OCI-LY1 (cell line): ENCODE measurements around the gene RMI2.

Experiments used
- H2AFZ ChIP-seq: fragments of 200-600 bp; sonication (generic), shearing (Covaris generic); 2 replicates; pipeline ENCODE4 v1.6.0; 2014; ENCODE audit warnings: antibody characterized with exemption, mild to moderate bottlenecking, low read length
- H3F3A ChIP-seq: fragments of 200-600 bp; sonication (generic), shearing (Covaris generic); 2 replicates; pipeline ENCODE4 v1.6.0; 2014; ENCODE audit warnings: mild to moderate bottlenecking, antibody characterized with exemption, low read length, moderate library complexity; ENCODE audit not compliant: insufficient read depth
- H3K27ac ChIP-seq: fragments of 200-600 bp; sonication (generic); 2 replicates; pipeline ENCODE4 v1.5.1; 2014; ENCODE audit warnings: low read length, mixed run types, mild to moderate bottlenecking, low read depth; ENCODE audit not compliant: poor library complexity, severe bottlenecking
- H3K27me3 ChIP-seq: fragments of 200-600 bp; sonication (generic); 2 replicates; pipeline ENCODE4 v1.6.0; 2014; ENCODE audit warnings: antibody characterized with exemption, mild to moderate bottlenecking, low read length, moderate library complexity; ENCODE audit not compliant: insufficient read depth
- H3K36me3 ChIP-seq: fragments of 200-600 bp; sonication (generic); 2 replicates; pipeline ENCODE4 v1.6.1; 2014; ENCODE audit warnings: mild to moderate bottlenecking, antibody characterized with exemption, low read length, moderate library complexity, mixed read lengths; ENCODE audit not compliant: insufficient read depth
- H3K4me1 ChIP-seq: fragments of 200-600 bp; sonication (generic); 2 replicates; pipeline ENCODE4 v1.5.1; 2014; ENCODE audit warnings: mild to moderate bottlenecking, low read length, moderate library complexity; ENCODE audit not compliant: insufficient read depth, severe bottlenecking
- H3K4me2 ChIP-seq: fragments of 200-600 bp; sonication (generic), shearing (Covaris generic); 2 replicates; pipeline ENCODE4 v1.6.1; 2014; ENCODE audit warnings: low read length
- H3K4me3 ChIP-seq: fragments of 200-600 bp; sonication (generic); 2 replicates; pipeline ENCODE4 v1.5.1; 2014; ENCODE audit warnings: low read length, low read depth, mild to moderate bottlenecking, mixed read lengths; ENCODE audit not compliant: poor library complexity, severe bottlenecking
- H3K79me2 ChIP-seq: fragments of 200-600 bp; shearing (Covaris generic); 2 replicates; pipeline ENCODE4 v1.6.1; 2016; ENCODE audit warnings: mixed run types, low read length, mixed read lengths; ENCODE audit not compliant: insufficient read depth
- H3K9ac ChIP-seq: fragments of 200-600 bp; sonication (generic), shearing (Covaris generic); 2 replicates; pipeline ENCODE4 v1.6.1; 2014; ENCODE audit warnings: mild to moderate bottlenecking, low read length, mixed read lengths
- H3K9me2 ChIP-seq: fragments of 200-600 bp; sonication (generic), shearing (Covaris generic); 2 replicates; pipeline ENCODE4 v1.6.1; 2014; ENCODE audit warnings: low read depth, mild to moderate bottlenecking, low read length, mixed read lengths
- H3K9me3 ChIP-seq: fragments of 200-600 bp; shearing (Covaris generic); 2 replicates; pipeline ENCODE4 v1.6.1; 2014; ENCODE audit warnings: low read length, mixed read lengths
- H4K20me1 ChIP-seq: fragments of 200-600 bp; sonication (generic), shearing (Covaris generic); 2 replicates; pipeline ENCODE4 v1.6.0; 2016; ENCODE audit warnings: mild to moderate bottlenecking, low read length; ENCODE audit not compliant: insufficient read depth
- EZH2 ChIP-seq: fragments of 200-600 bp; sonication (generic), shearing (Covaris generic); IDR thresholded peaks from 2 replicates; pipeline ENCODE4 v1.8.0; 2017; ENCODE audit warnings: borderline replicate concordance, mixed run types, mild to moderate bottlenecking, antibody characterized with exemption, low read length, moderate library complexity, mixed read lengths
- TF ChIP-seq, protein P1 (sequence below): fragments of 200-600 bp; sonication (generic), shearing (Covaris generic); IDR thresholded peaks from 2 replicates; pipeline ENCODE4 v1.5.1; 2017; ENCODE audit warnings: mild to moderate bottlenecking, antibody characterized with exemption, low read length, moderate library complexity, mixed read lengths

RMI2 gene

GRCh38 chr16:11356573-11357331 is 11.5 kb downstream of the RMI2 start:
- no peaks in the 10 kb centered on the region for H3K9me2 ChIP-seq
- H3K27me3 ChIP-seq = no peaks in the 10 kb centered on the region; the same call in 1 of the 2 replicates
- H3F3A ChIP-seq = peaks cover 14% of the 10 kb centered on the region; the same call in 1 of the 2 replicates
- H3K9ac ChIP-seq = no peak overlapping the region
- no peaks in the 10 kb centered on the region; the same call in 1 of the 2 replicates for H3K9me3 ChIP-seq
- no peak for TF ChIP-seq EZH2
- TF ChIP-seq, protein P1, sequence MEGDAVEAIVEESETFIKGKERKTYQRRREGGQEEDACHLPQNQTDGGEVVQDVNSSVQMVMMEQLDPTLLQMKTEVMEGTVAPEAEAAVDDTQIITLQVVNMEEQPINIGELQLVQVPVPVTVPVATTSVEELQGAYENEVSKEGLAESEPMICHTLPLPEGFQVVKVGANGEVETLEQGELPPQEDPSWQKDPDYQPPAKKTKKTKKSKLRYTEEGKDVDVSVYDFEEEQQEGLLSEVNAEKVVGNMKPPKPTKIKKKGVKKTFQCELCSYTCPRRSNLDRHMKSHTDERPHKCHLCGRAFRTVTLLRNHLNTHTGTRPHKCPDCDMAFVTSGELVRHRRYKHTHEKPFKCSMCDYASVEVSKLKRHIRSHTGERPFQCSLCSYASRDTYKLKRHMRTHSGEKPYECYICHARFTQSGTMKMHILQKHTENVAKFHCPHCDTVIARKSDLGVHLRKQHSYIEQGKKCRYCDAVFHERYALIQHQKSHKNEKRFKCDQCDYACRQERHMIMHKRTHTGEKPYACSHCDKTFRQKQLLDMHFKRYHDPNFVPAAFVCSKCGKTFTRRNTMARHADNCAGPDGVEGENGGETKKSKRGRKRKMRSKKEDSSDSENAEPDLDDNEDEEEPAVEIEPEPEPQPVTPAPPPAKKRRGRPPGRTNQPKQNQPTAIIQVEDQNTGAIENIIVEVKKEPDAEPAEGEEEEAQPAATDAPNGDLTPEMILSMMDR = peak; percentile 90
- peaks cover 23% of the 10 kb centered on the region for H3K36me3 ChIP-seq
- H4K20me1 ChIP-seq = no peaks in the 10 kb centered on the region
- peaks cover 45% of the 10 kb centered on the region for H3K4me1 ChIP-seq
- H2AFZ ChIP-seq = no peak overlapping the region
- H3K27ac ChIP-seq = no peak overlapping the region
- H3K79me2 ChIP-seq = no peaks in the 10 kb centered on the region
- H3K4me3 ChIP-seq = no peak overlapping the region
- H3K4me2 ChIP-seq = peak overlapping the region; percentile 3; the same call in 1 of the 2 replicates

GRCh38 chr16:11358531-11358930 is 13.3 kb downstream of the RMI2 start:
- no peak overlapping the region for H3K4me3 ChIP-seq
- TF ChIP-seq EZH2 = no peak
- TF ChIP-seq, protein P1 = no peak
- no peaks in the 10 kb centered on the region for H3K79me2 ChIP-seq
- no peaks in the 10 kb centered on the region; the same call in 1 of the 2 replicates for H3K27me3 ChIP-seq
- H3K9ac ChIP-seq = no peak overlapping the region
- no peak overlapping the region for H3K4me2 ChIP-seq
- H4K20me1 ChIP-seq = no peaks in the 10 kb centered on the region
- H3K9me2 ChIP-seq = no peaks in the 10 kb centered on the region
- H2AFZ ChIP-seq = no peak overlapping the region
- peaks cover 14% of the 10 kb centered on the region; the same call in 1 of the 2 replicates for H3F3A ChIP-seq
- no peaks in the 10 kb centered on the region for H3K9me3 ChIP-seq
- H3K36me3 ChIP-seq = peaks cover 9% of the 10 kb centered on the region; the same call in 1 of the 2 replicates
- peaks cover 54% of the 10 kb centered on the region for H3K4me1 ChIP-seq
- H3K27ac ChIP-seq = no peak overlapping the region

- no peak overlapping the region for H3K27ac ChIP-seq
- no peaks in the 10 kb centered on the region; the same call in 1 of the 2 replicates for H3K27me3 ChIP-seq
- no peaks in the 10 kb centered on the region for H3K79me2 ChIP-seq
- no peak overlapping the region for H3K9ac ChIP-seq
- H3K4me1 ChIP-seq = peaks cover 51% of the 10 kb centered on the region
- H3K4me3 ChIP-seq = no peak overlapping the region
- H4K20me1 ChIP-seq = no peaks in the 10 kb centered on the region
- peaks cover 4% of the 10 kb centered on the region; the same call in 1 of the 2 replicates for H3K36me3 ChIP-seq
- no peaks in the 10 kb centered on the region for H3K9me3 ChIP-seq
- no peak overlapping the region for H2AFZ ChIP-seq
- no peaks in the 10 kb centered on the region for H3K9me2 ChIP-seq
- no peak for TF ChIP-seq EZH2
- TF ChIP-seq, protein P1 = no peak
- H3K4me2 ChIP-seq = no peak overlapping the region
- H3F3A ChIP-seq = peaks cover 14% of the 10 kb centered on the region; the same call in 1 of the 2 replicates
Observed at GRCh38 chr16:11359370-11359769, 14.1 kb downstream of the RMI2 start.
